Measurements from ENCODE around the gene RAB25.

Gene RAB25

GRCh38 chr1:156118177-156118868, 57.4 kb downstream of the RAB25 start:
- Mint-ChIP-seq H3K27me3 (peaks cover 0 to 16% of the 10 kb centered on the region in 2 donors), H3K4me3 (peak overlapping the region in 1 of 2 donors; percentile 54), H3K9me3 (no peaks in the 10 kb centered on the region), H3K27ac (no peak overlapping the region), H3K4me1 (peaks cover 52 to 69% of the 10 kb centered on the region in 2 donors), H3K36me3 (peaks cover 14 to 32% of the 10 kb centered on the region in 2 donors)
- ATAC-seq (replicated peaks): no peak
- no peak for DNase-seq

DNA sequence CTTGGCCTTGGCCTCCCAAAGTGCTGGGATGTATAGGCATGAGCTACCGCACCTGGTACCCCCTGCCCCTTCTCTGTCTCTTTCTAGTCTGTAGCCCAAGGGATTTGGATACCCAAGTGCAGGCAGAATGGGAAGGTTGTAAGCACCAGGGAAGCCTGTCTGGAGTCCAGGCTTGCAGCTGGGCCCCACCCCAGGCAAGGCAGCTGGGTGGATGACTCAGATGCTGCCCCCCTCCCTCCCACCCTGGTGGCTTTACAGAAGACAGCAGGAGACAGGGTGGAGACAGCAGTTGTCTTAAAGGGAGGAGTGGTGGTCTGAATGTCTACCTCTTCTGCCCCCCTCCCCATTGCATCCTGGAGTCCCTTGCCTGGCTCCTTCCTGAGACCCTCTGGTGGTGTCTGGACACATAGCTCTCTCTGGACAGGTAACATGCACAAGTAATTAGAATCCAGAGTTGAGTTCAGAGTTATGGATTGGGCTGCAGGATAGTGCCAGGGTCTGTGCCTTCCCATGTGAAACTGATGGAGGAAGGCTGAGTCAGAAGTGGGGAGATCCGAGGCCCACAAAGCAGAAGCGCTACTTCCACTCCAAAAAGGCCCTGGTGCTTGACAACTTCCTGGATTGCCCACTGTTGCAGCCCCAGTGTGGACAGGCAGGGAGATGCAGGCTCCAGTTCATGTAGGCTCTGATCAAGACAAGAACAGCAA, 58.7 kb downstream of the RAB25 start:
- H3K27ac Mint-ChIP-seq: peak overlapping the region; percentile 72

More for the DNA sequence above, 58.7 kb downstream of the RAB25 start:
- Mint-ChIP-seq H3K4me3 (peak overlapping the region; percentile 55 to 72), H3K27me3 (peaks cover 0 to 16% of the 10 kb centered on the region in 2 donors), H3K4me1 (peaks cover 50 to 69% of the 10 kb centered on the region in 2 donors), H3K9me3 (no peaks in the 10 kb centered on the region), H3K36me3 (peaks cover 14 to 34% of the 10 kb centered on the region in 2 donors)
- peak; percentile 71 to 78 for ATAC-seq (replicated peaks)
- no peak for DNase-seq

All from stimulated activated naive B cell treated with anti-CD40 and anti-IgM and Interleukin-4, amounts not matched to agents 10 μg/mL and 1 μg/mL and 100 μg/mL, for 72 hours (primary cell).